IPS-18a (cell line): ENCODE data around the gene ARMC9.
"Not testable (repeated sequence)": the region's sequence is repeated elsewhere in the genome, so short reads cannot be mapped to it uniquely, and the experiment has no call there.

Experiments used
- H3K27ac ChIP-seq: one replicate; pipeline ENCODE4 v1.5.1; 2013; ENCODE audit warnings: low read length
- H3K27me3 ChIP-seq: one replicate; pipeline ENCODE4 v1.6.1; 2013; ENCODE audit warnings: mild to moderate bottlenecking, low read length; ENCODE audit not compliant: control insufficient read depth, insufficient read depth
- H3K36me3 ChIP-seq: one replicate; pipeline ENCODE4 v1.6.1; 2013; ENCODE audit warnings: low read depth, low read length; ENCODE audit not compliant: control insufficient read depth
- H3K4me1 ChIP-seq: one replicate; pipeline ENCODE4 v1.6.1; 2013; ENCODE audit warnings: low read depth, low read length; ENCODE audit not compliant: control insufficient read depth
- H3K4me3 ChIP-seq: one replicate; pipeline ENCODE4 v1.5.1; 2013; ENCODE audit warnings: low read length
- H3K9ac ChIP-seq: one replicate; pipeline ENCODE4 v1.6.1; 2013; ENCODE audit warnings: mild to moderate bottlenecking, low read length, moderate library complexity
- H3K9me3 ChIP-seq: one replicate; pipeline ENCODE4 v1.6.1; 2013; ENCODE audit warnings: low read depth, low read length; ENCODE audit not compliant: control insufficient read depth

ARMC9 gene

DNA sequence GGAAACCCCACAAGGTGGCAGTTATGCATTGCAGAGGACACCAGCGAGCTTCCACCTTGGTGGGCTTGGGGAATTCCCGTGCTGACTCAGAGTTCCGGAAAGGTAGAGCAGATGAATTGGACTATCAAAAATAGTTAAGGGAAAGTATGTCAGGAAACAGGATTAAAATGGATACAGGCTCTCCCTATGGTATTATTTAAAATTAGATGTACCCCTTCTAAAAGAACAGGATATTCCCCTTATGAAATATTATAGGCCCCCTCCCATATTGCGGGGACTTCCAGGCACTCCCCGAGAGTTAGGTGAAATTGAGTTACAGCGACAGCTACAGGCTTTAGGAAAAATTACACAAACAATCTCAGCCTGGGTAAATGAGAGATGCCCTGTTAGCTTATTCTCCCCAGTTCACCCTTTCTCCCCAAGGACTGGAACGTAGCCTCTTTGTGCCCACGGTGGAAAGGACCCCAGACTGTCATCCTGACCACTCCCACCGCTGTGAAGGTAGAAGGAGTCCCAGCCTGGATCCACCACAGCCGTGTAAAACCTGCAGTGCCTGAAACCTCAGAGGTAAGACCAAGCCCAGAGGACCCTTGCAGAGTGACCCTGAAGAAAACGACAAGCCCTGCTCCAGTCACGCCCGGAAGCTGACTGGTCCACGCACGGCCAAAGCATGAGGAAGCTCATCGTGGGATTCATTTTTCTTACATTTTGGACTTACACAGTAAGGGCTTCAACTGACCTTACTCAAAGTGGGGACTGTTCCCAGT, 207.4 kb downstream of the ARMC9 start:
- H3K9me3 ChIP-seq, H3K9ac ChIP-seq, H3K27me3 ChIP-seq, H3K36me3 ChIP-seq, H3K4me3 ChIP-seq, H3K27ac ChIP-seq: not testable (repeated sequence)
- H3K4me1 ChIP-seq, result peaks cover 11% of the 10 kb centered on the region

- H3K4me1 ChIP-seq, result peaks cover 19% of the 10 kb centered on the region
- H3K9me3 ChIP-seq, H3K9ac ChIP-seq, H3K4me3 ChIP-seq, H3K36me3 ChIP-seq, H3K27me3 ChIP-seq, H3K27ac ChIP-seq: not testable (repeated sequence)
Measured at GRCh38 chr2:231407686-231408085, 209.3 kb downstream of the ARMC9 start.

GRCh38 chr2:231408304-231408703, 209.9 kb downstream of the ARMC9 start:
- not testable (repeated sequence) for H3K36me3 ChIP-seq, H3K9me3 ChIP-seq, H3K27me3 ChIP-seq, H3K27ac ChIP-seq, H3K9ac ChIP-seq, H3K4me3 ChIP-seq
- peaks cover 19% of the 10 kb centered on the region for H3K4me1 ChIP-seq

GRCh38 chr2:231409776-231410175, 211.3 kb downstream of the ARMC9 start:
- H3K4me1 ChIP-seq, result peaks cover 30% of the 10 kb centered on the region

GRCh38 chr2:231410293-231411004, 212.0 kb downstream of the ARMC9 start:
- no peaks in the 10 kb centered on the region for H3K9me3 ChIP-seq
- peaks cover 25% of the 10 kb centered on the region for H3K4me1 ChIP-seq
- H3K27me3 ChIP-seq, result no peaks in the 10 kb centered on the region
- peak overlapping the region; percentile 59 for H3K4me3 ChIP-seq
- H3K27ac ChIP-seq, result peak overlapping the region; percentile 80
- H3K36me3 ChIP-seq, result no peaks in the 10 kb centered on the region
- H3K9ac ChIP-seq, result peak overlapping the region; percentile 57

More at GRCh38 chr2:231409776-231410175, 211.3 kb downstream of the ARMC9 start:
- Histone ChIP-seq H3K27ac (no peak overlapping the region), H3K27me3 (no peaks in the 10 kb centered on the region), H3K36me3 (no peaks in the 10 kb centered on the region), H3K4me3 (no peak overlapping the region), H3K9me3 (no peaks in the 10 kb centered on the region), H3K9ac (no peak overlapping the region)

GRCh38 chr2:231411237-231411636, 212.8 kb downstream of the ARMC9 start:
- no peaks in the 10 kb centered on the region for H3K27me3 ChIP-seq
- H3K27ac ChIP-seq, result peak overlapping the region; percentile 80
- H3K9ac ChIP-seq, result peak overlapping the region; percentile 57
- H3K4me3 ChIP-seq, result peak overlapping the region; percentile 59
- no peaks in the 10 kb centered on the region for H3K9me3 ChIP-seq
- H3K4me1 ChIP-seq, result peaks cover 22% of the 10 kb centered on the region
- H3K36me3 ChIP-seq, result no peaks in the 10 kb centered on the region

- H3K9ac ChIP-seq, result peak overlapping the region; percentile 57
Measured at GRCh38 chr2:231411831-231412617, 213.6 kb downstream of the ARMC9 start.

DNA sequence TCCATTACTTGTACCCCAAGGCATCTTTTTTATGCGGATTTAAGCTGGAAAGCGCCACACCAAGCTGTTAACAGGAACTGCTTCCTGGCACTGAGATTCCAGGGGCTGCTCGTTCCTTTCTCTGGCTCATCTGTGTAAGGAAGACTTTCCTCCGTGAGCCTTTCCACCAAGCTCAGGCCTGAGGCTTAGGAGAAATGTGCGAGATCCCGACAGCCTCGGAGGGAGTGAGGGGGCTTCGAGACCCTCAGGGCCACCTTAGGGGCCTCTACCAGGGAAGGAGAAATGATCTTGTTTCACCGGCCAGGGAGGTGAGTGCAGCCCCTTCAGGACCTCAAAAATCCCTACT, 214.2 kb downstream of the ARMC9 start:
- peaks cover 22% of the 10 kb centered on the region for H3K4me1 ChIP-seq
- peak overlapping the region; percentile 59 for H3K4me3 ChIP-seq
- H3K27ac ChIP-seq, result no peak overlapping the region
- H3K9ac ChIP-seq, result no peak overlapping the region
- no peaks in the 10 kb centered on the region for H3K36me3 ChIP-seq
- no peaks in the 10 kb centered on the region for H3K9me3 ChIP-seq
- no peaks in the 10 kb centered on the region for H3K27me3 ChIP-seq

More at GRCh38 chr2:231411831-231412617, 213.6 kb downstream of the ARMC9 start:
- Histone ChIP-seq H3K4me3 (peak overlapping the region; percentile 59), H3K4me1 (peaks cover 22% of the 10 kb centered on the region), H3K36me3 (no peaks in the 10 kb centered on the region), H3K27me3 (no peaks in the 10 kb centered on the region), H3K9me3 (no peaks in the 10 kb centered on the region), H3K27ac (no peak overlapping the region)

GRCh38 chr2:231413456-231413855, 215.0 kb downstream of the ARMC9 start:
- Histone ChIP-seq H3K27ac (no peak overlapping the region), H3K36me3 (no peaks in the 10 kb centered on the region), H3K27me3 (no peaks in the 10 kb centered on the region), H3K4me3 (no peak overlapping the region), H3K9ac (no peak overlapping the region), H3K9me3 (no peaks in the 10 kb centered on the region), H3K4me1 (peaks cover 22% of the 10 kb centered on the region)

GRCh38 chr2:231413921-231414476, 215.6 kb downstream of the ARMC9 start:
- Histone ChIP-seq H3K9me3 (no peaks in the 10 kb centered on the region), H3K4me3 (no peak overlapping the region), H3K4me1 (peaks cover 22% of the 10 kb centered on the region), H3K36me3 (no peaks in the 10 kb centered on the region), H3K27me3 (no peaks in the 10 kb centered on the region), H3K27ac (no peak overlapping the region), H3K9ac (no peak overlapping the region)

GRCh38 chr2:231415029-231415428, 216.6 kb downstream of the ARMC9 start:
- Histone ChIP-seq H3K27ac (no peak overlapping the region), H3K4me1 (peaks cover 22% of the 10 kb centered on the region), H3K9ac (no peak overlapping the region), H3K9me3 (no peaks in the 10 kb centered on the region), H3K27me3 (no peaks in the 10 kb centered on the region), H3K4me3 (no peak overlapping the region), H3K36me3 (no peaks in the 10 kb centered on the region)
